Measurements from ENCODE around the gene CRIM1. TPM values are rescaled to one million over a fixed set of nuclear protein-coding genes. Genes with fewer than 3 reads are reported as not detected.

CRIM1 gene
- total RNA-seq, 1 experiment from 2014 or later = 27.6 TPM

- no peak overlapping the region for H2BK15ac ChIP-seq (ENCODE audit: low read depth, low read length)
- H3K79me1 ChIP-seq (ENCODE audit: insufficient read depth, low read depth, low read length, poor library complexity, severe bottlenecking) = no peaks in the 10 kb centered on the region
- peak overlapping the region in 1 of 3 experiments; percentile 19; a peak in 2 of 7 replicates for H3K27ac Mint-ChIP-seq
- no peak overlapping the region for H2AK5ac ChIP-seq (ENCODE audit: insufficient read length, low read length)
- no peak for DNase-seq
- H4K5ac ChIP-seq (ENCODE audit: insufficient read length, low read depth, low read length) = no peak overlapping the region
- H4K8ac ChIP-seq (replicated peaks; ENCODE audit: insufficient read length, low read depth, low read length) = no peak overlapping the region
- H3K56ac ChIP-seq (ENCODE audit: insufficient read length, low read depth, low read length) = no peak overlapping the region
- no peaks in the 10 kb centered on the region for H3K4me1 ChIP-seq (ENCODE audit: insufficient read depth, low read length)
- H3K27me3 ChIP-seq (ENCODE audit: insufficient read depth, low read length) = no peaks in the 10 kb centered on the region
- no peak overlapping the region for H3K14ac ChIP-seq (ENCODE audit: insufficient read depth, low read length)
- H3K4ac ChIP-seq (ENCODE audit: low read depth, low read length) = no peak overlapping the region
- peaks cover 12 to 87% (median 73%) of the 10 kb centered on the region in 3 experiments for H3K36me3 Mint-ChIP-seq (ENCODE audit: insufficient read depth in 1 of 3, low read depth in 3 of 3)
- H3K4me3 Mint-ChIP-seq = no peak overlapping the region
- no peak overlapping the region for H3K27ac ChIP-seq (ENCODE audit: insufficient read length, low read depth, low read length)
- no peak overlapping the region for H2BK12ac ChIP-seq (ENCODE audit: insufficient read length, low read depth, low read length)
- no peak overlapping the region for H2BK120ac ChIP-seq (ENCODE audit: low read depth, low read length, poor library complexity, severe bottlenecking)
- no peaks in the 10 kb centered on the region for H4K20me1 ChIP-seq (ENCODE audit: control insufficient read depth, insufficient read depth, insufficient read length)
- no peak overlapping the region for H4K91ac ChIP-seq (ENCODE audit: insufficient read length, low read depth, low read length)
- no peaks in the 10 kb centered on the region for H3K27me3 Mint-ChIP-seq (ENCODE audit: low read depth)
- H3K23me2 ChIP-seq (ENCODE audit: insufficient read length, low read depth, low read length, poor library complexity, severe bottlenecking) = no peaks in the 10 kb centered on the region
- WGBS (ENCODE audit: extremely low coverage, insufficient read length, low lambda C conversion rate) = no CpG with 5 or more reads among the region's 8 CpGs
- H2AFZ ChIP-seq (ENCODE audit: low read length) = no peak overlapping the region
- no peaks in the 10 kb centered on the region for H3K9me3 ChIP-seq (ENCODE audit: control insufficient read depth, low read depth, low read length)
- no peak overlapping the region for H3K18ac ChIP-seq (ENCODE audit: insufficient read length, low read depth, low read length)
- H3K4me2 ChIP-seq (ENCODE audit: insufficient read depth, insufficient read length, low read length) = no peak overlapping the region
- H2BK5ac ChIP-seq (ENCODE audit: insufficient read length, low read length) = no peak overlapping the region
- H3K4me1 Mint-ChIP-seq = no peaks in the 10 kb centered on the region
- H3K9ac ChIP-seq (ENCODE audit: extremely low read depth, insufficient read length, low read length) = no peak overlapping the region
- H3K23ac ChIP-seq (ENCODE audit: insufficient read length, low read depth, low read length) = no peak overlapping the region
- no peak overlapping the region for H2BK20ac ChIP-seq (ENCODE audit: low read depth, low read length, poor library complexity, severe bottlenecking)
- H3T11ph ChIP-seq (ENCODE audit: low read length) = no peak overlapping the region
- H3K79me2 ChIP-seq (ENCODE audit: insufficient read depth, low read length) = no peaks in the 10 kb centered on the region
- no peak for TF ChIP-seq CTCF (conservative IDR thresholded peaks at IDR 0.05)
- no peaks in the 10 kb centered on the region for H3K9me3 Mint-ChIP-seq
Measured at GRCh38 chr2:36516136-36516870, 160.7 kb downstream of the CRIM1 start.
